HG02642 (cell line): ENCODE data around the gene LRRC4B.
"Not testable (repeated sequence)": the region's sequence is repeated elsewhere in the genome, so short reads cannot be mapped to it uniquely, and the experiment has no call there.

Source experiments
- ATAC-seq: cut with Tn5 transposase; IDR thresholded peaks from one replicate; pipeline ENCODE4 v1.9.1; 2021; ENCODE audit warnings: mild to moderate bottlenecking; ENCODE audit not compliant: unreplicated experiment, poor library complexity

The LRRC4B gene

GRCh38 chr19:50535672-50536187 lies 32.5 kb downstream of the LRRC4B start:
- ATAC-seq, result no peak

GRCh38 chr19:50534478-50534877 lies 33.8 kb downstream of the LRRC4B start:
- ATAC-seq, result no peak

GRCh38 chr19:50532952-50533351 lies 35.3 kb downstream of the LRRC4B start:
- ATAC-seq, result no peak

DNA sequence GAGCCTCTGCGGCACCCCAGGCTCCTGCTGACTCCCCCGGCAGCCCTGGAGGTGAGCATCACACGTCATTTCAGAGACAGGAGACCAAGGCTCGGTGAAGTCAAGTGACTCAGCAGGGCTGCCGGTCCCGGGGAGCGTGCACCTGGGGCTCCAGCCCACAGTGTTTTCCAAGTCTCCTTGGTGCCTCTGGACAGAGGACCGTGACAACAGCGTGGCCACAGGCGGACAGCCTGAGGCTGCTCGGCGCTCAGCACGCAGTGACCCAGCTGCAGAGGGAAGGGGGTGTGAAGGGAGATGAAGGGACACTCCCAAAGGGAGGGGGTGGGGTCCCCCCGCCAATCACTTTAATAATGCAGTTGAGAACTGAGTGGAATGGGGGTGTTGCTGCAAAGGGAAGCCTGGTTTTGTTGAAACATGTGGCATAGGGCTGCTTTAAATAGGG lies 37.0 kb downstream of the LRRC4B start:
- ATAC-seq, result no peak

- not testable (repeated sequence) for ATAC-seq
Observed at GRCh38 chr19:50528052-50528451, 40.2 kb downstream of the LRRC4B start.

DNA sequence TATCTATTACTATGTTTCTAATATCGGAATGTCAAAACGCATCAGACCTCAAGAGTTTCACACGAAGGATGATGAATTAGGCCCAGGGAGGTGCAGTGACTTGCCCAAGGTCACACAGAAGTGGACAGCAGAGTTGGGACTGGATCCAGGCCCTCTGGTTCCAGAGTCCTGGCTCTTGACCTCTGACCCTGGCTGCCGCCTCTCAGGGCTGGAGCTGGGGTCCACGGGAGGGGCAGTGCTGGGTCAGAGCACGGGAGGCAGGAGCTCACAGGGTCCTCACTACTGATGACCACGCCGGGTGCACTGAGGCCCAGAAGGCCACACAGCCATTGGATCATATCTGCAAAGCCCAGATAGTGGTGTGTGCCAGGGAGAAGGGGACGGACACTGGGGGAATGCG lies 45.4 kb downstream of the LRRC4B start:
- no peak for ATAC-seq

DNA sequence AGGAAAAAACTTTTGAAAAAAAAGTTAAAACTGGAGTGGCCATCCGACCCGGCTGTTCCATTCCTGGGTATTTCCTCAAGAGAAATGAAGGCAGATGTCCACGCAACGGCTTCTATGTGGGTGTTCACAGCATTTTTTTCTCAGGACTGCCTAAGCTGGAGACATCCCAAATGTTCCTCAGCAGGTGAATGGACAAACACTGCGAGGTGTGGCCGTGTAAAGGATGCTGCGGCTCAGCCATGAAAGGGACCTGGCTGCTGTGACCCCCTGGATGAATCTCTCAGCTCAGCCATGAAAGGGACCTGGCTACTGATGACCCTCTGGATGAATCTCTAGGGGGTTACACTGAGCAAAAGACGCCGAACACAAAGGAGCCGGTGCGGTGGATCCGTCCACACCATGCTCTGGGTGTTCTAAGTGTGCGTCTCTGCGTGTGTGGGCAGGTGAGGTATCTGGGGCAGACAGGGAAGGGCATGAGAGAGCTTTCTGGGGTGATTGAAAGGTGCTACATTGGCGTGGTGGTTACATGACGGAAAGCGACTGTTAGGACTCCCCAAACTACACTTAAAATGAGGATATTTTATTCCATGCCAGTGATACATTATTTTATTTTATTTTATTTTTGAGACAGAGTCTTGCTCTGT lies 47.3 kb downstream of the LRRC4B start:
- ATAC-seq, result no peak

- no peak for ATAC-seq
Observed at GRCh38 chr19:50519006-50519575, 49.1 kb downstream of the LRRC4B start.

GRCh38 chr19:50518091-50519005 lies 49.9 kb downstream of the LRRC4B start:
- ATAC-seq, result no peak

GRCh38 chr19:50517704-50518075 lies 50.5 kb downstream of the LRRC4B start:
- no peak for ATAC-seq

DNA sequence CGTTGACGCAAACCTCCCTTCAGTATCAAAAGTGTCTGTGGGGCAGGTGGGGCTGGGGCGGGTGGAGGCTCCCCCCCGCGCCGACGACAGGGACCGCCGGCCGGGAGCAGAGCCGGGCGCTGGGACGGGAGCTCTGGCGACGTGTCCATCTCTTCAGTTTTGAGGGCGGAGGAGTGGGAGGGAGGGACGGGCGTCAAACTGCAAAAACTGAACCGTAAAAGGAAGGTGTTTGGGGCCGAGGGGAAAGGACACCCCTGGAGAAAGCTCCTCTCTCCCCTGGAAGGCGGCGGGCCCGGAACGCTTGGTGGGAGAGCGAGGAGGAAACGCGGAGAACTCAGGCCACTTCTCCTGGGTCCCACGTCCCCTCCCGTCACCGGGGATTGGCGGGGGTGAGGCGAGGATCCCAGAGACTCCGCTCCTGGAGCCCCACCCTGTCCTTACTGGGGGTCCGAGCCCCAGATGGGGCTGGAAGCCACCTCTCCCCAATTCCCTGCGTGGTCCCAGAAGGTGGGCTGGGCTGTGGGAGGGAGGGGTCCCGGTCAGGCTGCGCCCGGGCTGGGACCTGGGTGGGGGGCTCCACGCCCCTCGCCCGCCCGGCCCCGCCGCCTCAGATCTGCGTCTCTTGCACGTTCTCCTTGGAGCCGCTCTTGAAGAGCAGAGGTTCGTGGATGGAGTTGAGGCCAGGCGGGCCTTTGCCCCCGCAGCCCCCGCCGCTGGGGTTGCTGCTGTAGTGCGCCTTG lies 51.1 kb downstream of the LRRC4B start:
- no peak for ATAC-seq

DNA sequence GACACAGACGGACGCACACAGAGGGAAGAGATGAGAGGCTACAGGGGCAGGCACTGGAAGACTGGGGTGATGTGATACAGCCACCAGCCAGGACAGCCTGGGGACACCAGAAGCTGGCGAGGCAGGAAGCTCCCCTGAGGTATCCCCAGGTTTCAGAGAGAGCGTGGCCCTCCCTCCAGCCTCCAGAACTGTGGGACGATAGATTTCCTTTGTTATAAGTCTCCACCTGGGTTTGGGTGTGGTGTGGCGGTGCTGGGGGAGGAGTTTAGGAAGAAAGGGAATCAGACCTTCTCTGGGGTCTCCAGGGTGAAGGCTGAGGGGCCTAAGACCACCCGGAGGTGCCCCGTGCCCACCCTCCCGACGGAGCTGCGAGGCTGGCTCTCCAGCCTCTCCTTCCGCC lies 51.8 kb downstream of the LRRC4B start:
- no peak for ATAC-seq

- ATAC-seq, result no peak
Observed at GRCh38 chr19:50515168-50515561, 53.1 kb downstream of the LRRC4B start.

DNA sequence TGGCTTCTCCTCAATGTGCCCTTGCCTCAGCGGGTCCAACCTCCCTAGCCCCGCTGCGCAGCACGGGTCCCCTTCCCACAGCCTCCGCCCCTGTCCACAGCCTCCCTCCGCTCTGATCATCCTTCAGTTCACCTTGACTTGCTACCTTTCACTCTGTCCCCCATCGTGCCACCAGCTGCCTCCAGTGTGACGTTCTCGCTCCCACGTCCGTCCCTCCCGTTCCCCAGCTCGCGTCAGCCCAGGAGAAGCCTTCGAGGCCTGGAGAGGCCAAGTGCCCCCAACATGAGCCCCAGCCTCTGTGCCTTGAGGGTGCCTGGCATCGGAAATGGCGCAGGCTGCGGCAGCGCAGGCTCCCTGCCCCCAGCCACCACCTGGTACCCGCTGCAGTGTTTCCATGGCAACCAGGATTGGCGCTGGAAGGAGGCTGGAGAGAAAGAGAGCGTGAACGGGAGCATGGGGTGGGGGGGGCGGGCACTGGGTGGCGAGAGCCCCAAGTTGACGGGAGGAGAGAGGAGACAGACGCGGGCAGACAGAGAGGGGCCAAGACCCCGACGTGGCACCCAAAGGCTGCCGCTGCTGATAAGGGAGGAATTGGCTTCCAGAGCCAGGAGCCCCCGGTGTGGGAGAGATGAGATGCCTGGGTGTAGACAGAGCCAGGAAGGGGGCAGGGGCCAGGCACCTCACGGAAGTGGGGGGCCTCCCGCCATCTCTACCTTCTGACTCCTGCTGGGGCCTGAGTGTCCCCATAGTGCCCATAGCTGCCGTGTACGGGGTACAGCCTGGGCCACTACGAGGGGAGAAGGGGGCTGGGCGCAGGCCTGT lies 53.7 kb downstream of the LRRC4B start:
- ATAC-seq, result no peak

GRCh38 chr19:50513746-50514345 lies 54.4 kb downstream of the LRRC4B start, which contains the start of gene ASPDH:
ASPDH (minus strand) TSS chr19:50513913; CDS start chr19:50513823, 90 bp downstream.
- ATAC-seq, result no peak

GRCh38 chr19:50512999-50513745 lies 55.1 kb downstream of the LRRC4B start:
- ATAC-seq, result no peak

GRCh38 chr19:50512112-50512998 lies 55.9 kb downstream of the LRRC4B start:
- ATAC-seq, result no peak
